COLO668 (cell line): ENCODE data around the gene ASMT.
A peak's percentile ranks its signal among the peaks of the same experiment; 100 is the strongest.
"Not testable (repeated sequence)": the region's sequence is repeated elsewhere in the genome, so short reads cannot be mapped to it uniquely, and the experiment has no call there.

Source experiments
- DNase-seq: peaks from one replicate; lab custom pipeline; 2025; ENCODE audit not compliant: unreplicated experiment; lab: John Stamatoyannopoulos, UW

Gene ASMT

GRCh38 chrX:1597345-1598020 lies 17.4 kb upstream of the ASMT start:
- no peak for DNase-seq

GRCh38 chrX:1598021-1598875 lies 16.6 kb upstream of the ASMT start:
- no peak for DNase-seq

GRCh38 chrX:1598876-1599790 lies 15.7 kb upstream of the ASMT start:
- DNase-seq = no peak

- DNase-seq = no peak
Measured at GRCh38 chrX:1599791-1600405, 15.0 kb upstream of the ASMT start.

GRCh38 chrX:1600406-1601050 lies 14.3 kb upstream of the ASMT start:
- no peak for DNase-seq

- no peak for DNase-seq
Measured at GRCh38 chrX:1601051-1601767, 13.7 kb upstream of the ASMT start.

- DNase-seq = no peak
Measured at GRCh38 chrX:1601768-1602085, 13.1 kb upstream of the ASMT start.

- DNase-seq = no peak
Measured at GRCh38 chrX:1602299-1602698, 12.6 kb upstream of the ASMT start.

GRCh38 chrX:1606496-1606895 lies 8.4 kb upstream of the ASMT start:
- DNase-seq = no peak

GRCh38 chrX:1609311-1609710 lies 5.5 kb upstream of the ASMT start:
- no peak for DNase-seq

GRCh38 chrX:1609762-1610161 lies 5.1 kb upstream of the ASMT start:
- no peak for DNase-seq

GRCh38 chrX:1610166-1610565 lies 4.7 kb upstream of the ASMT start:
- DNase-seq = no peak

- DNase-seq = no peak
Measured at GRCh38 chrX:1610736-1611135, 4.1 kb upstream of the ASMT start.

GRCh38 chrX:1612641-1613286 lies 2.1 kb upstream of the ASMT start:
- no peak for DNase-seq

- no peak for DNase-seq
Measured at GRCh38 chrX:1618689-1619088, 3.8 kb downstream of the ASMT start.

- DNase-seq = no peak
Measured at GRCh38 chrX:1623691-1624090, 8.8 kb downstream of the ASMT start.

GRCh38 chrX:1624158-1624860 lies 9.4 kb downstream of the ASMT start:
- not testable (repeated sequence) for DNase-seq

- not testable (repeated sequence) for DNase-seq
Measured at GRCh38 chrX:1624861-1625215, 10.0 kb downstream of the ASMT start.

- DNase-seq = peak; percentile 28
Measured at GRCh38 chrX:1629244-1629643, 14.4 kb downstream of the ASMT start.
